Subcutaneous adipose tissue (tissue), 4 donors: ENCODE measurements around the gene SLC25A21. TPM values are rescaled to one million over a fixed set of nuclear protein-coding genes. Genes with fewer than 3 reads are reported as not detected.

Source experiments
- small RNA-seq: library from RNA; depleted of rRNA; stranded (forward); fragments of <200 nt; gene quantifications from one replicate; pipeline ENCODE3, GENCODE V24; 2016
- total RNA-seq, 4 donors: library from RNA; depleted of rRNA; stranded (reverse); fragments of >200 nt; gene quantifications; one replicate each; pipeline ENCODE4 v1.1.0, GENCODE V29; 2016
- TF ChIP-seq, protein P1 (sequence below): fragments of 450-650 bp; IDR thresholded peaks from one replicate; pipeline ENCODE4 v1.5.1; 2016; ENCODE audit warnings: low read depth, mild to moderate bottlenecking, control low read depth, antibody characterized with exemption, moderate library complexity

Gene SLC25A21
- total RNA-seq, 4 donors from 2014 or later = 0.98 to 1.1 TPM; not detected in 2

DNA sequence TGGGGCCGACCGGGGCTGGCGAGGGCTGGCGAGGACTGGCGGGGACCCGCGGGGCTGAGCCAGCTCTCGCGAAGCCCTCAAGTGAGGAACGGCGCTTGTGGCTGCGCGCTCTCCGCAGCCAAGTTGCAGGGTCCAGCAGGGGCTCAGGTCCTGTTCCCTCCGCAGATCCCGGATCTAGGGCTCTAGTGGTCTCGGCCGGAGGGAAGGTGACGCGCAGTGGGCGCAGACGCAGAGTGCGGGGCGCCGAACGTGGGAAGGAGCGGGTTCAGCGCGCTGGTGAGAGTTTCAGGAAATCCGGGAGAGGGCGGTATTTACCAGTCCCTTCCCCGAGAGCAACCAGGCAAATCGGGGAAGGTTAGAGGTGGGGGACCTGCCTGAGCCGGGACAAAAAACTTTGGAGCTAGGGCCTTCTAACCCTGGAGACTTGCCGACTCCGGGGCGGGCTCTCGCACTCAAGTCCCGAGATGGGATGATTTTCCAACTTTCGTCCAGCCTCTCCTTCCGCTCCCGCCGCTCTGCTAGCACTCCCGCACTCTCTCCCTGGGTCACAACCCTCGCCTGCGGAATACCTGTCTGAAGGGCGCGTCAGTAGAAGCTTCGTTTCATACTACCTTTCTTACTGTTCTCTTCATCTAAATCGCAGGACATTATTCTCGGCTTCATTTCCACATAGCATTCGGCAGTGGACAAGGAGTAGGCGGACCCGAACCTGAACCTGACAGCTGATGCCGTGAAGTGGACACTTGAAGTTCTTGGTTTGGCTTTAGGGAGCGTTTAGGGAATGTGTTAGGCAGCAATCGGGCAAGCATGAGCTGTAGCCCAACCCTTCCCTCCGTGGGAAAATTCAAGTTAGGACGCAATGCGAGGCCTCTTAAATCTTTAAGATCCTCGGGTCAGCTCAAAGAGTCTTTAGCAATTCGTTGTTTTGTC lies 524.3 kb downstream of the SLC25A21 start:
- TF ChIP-seq, protein P1, sequence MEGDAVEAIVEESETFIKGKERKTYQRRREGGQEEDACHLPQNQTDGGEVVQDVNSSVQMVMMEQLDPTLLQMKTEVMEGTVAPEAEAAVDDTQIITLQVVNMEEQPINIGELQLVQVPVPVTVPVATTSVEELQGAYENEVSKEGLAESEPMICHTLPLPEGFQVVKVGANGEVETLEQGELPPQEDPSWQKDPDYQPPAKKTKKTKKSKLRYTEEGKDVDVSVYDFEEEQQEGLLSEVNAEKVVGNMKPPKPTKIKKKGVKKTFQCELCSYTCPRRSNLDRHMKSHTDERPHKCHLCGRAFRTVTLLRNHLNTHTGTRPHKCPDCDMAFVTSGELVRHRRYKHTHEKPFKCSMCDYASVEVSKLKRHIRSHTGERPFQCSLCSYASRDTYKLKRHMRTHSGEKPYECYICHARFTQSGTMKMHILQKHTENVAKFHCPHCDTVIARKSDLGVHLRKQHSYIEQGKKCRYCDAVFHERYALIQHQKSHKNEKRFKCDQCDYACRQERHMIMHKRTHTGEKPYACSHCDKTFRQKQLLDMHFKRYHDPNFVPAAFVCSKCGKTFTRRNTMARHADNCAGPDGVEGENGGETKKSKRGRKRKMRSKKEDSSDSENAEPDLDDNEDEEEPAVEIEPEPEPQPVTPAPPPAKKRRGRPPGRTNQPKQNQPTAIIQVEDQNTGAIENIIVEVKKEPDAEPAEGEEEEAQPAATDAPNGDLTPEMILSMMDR = no peak

DNA sequence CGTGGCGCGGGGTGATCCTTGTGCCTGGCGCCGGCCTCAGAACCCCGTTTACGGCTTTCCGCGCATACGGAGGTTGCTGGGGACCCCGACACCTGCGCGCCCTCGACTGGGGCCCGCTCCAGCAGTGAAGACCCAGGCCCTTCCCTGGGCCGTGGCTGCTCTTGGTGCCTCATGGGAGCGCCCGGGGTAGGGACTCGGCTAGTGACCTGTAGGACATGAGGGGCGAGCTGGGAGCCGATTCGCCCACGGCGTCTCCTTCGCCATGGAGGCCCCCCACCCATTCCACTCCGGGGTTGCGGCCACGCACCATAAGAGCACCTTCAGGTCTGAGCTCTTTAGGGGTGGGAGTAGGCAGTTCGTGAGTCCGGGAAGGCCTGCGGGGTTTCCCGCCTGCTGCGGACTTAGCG lies 525.0 kb downstream of the SLC25A21 start:
- TF ChIP-seq, protein P1 = no peak

GRCh38 chr14:36646664-36647416 lies 525.6 kb downstream of the SLC25A21 start:
- TF ChIP-seq, protein P1 = no peak

DNA sequence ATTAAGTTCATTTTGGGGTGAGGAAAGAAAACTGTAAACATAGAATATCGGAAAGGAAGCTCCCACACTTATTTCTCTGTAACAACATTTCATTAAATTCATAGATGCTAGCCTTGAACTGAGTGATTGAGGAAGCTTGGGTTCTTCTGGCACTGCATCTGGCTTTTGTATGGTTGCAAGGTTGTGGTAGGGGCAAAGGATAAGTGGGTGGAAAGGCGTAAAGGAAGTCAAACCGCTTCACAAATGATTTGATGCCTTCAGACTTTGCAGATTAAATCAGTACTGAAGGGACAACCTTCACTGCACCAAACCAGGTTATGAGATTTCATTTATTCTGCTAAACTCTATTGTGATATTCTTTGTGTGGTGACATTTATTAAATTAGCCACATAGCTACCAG lies 538.8 kb downstream of the SLC25A21 start:
- TF ChIP-seq, protein P1 = no peak

Small RNA genes within 50 kb of the gene (small RNA-seq; reads per million reads assigned to genes)
- gene MIR4503 = not detected
- not detected for gene RNU6-273P

Other genes with a start within 250 kb of the SLC25A21 start
- 10 to 100 TPM in 3 of 4 donors, 1 to 10 TPM in 1; 7.6 to 20.9 (median 11.1) TPM for gene MIPOL1, start 25.3 kb upstream of the SLC25A21 start, total RNA-seq